K562 (cell line): ENCODE measurements around the gene FZD8. TPM values are rescaled to one million over a fixed set of nuclear protein-coding genes. Genes with fewer than 3 reads are reported as not detected.

Source experiments
- PHF8 ChIP-seq: fragments of 200-600 bp; sonication (generic); IDR thresholded peaks from 2 replicates; pipeline ENCODE4 v1.6.1; 2012; ENCODE audit warnings: mixed run types, mild to moderate bottlenecking, inconsistent platforms, low read length, moderate library complexity, borderline replicate concordance
- polyA plus RNA-seq, 8 experiments: library from polyadenylated mRNA; depleted of rRNA in 4 of 8; stranded (reverse) in 5 of 8; unstranded in 3 of 8; fragments of >200 nt; fragmentation: Nextera tagmentation in 2 of 8; fragmentation: Illumina TruSeq in 1 of 8; extraction: Ambion mirVana in 2 of 8; extraction: Trizol in 1 of 8; gene quantifications; 2 replicates each; pipeline versions ENCODE4 v1.2.1 to v1.2.3, GENCODE V29; 2011 to 2014; ENCODE audit warnings: inconsistent platforms in 1 of 8, missing spikeins in 1 of 8
- total RNA-seq, 7 experiments: library from RNA; depleted of rRNA in 6 of 7; stranded (reverse); fragments of >200 nt in 6 of 7; fragmentation: Illumina TruSeq in 2 of 7; extraction: Trizol in 2 of 7; gene quantifications; 2 replicates each; pipeline versions ENCODE4 v1.2.1 to v1.2.3, GENCODE V29; 2011 to 2021; ENCODE audit warnings: low replicate concordance in 1 of 7
- TF ChIP-seq, protein P1 (sequence below): fragments of 450-650 bp; IDR thresholded peaks from 2 replicates; pipeline ENCODE4 v1.6.1; 2017; ENCODE audit warnings: antibody characterized with exemption, mild to moderate bottlenecking
- TF ChIP-seq, protein P2 (sequence below): fragments of 250-450 bp; sonication (Bioruptor Pico); IDR thresholded peaks from 2 replicates; pipeline ENCODE4 v1.8.0; 2021; ENCODE audit warnings: mild to moderate bottlenecking, moderate library complexity

The FZD8 gene
- total and polyA plus RNA-seq, 9 of the 15 experiments (the other 6 are each of a cell fraction or from before 2014, with no cell fraction given), result 0.03 to 1.2 (median 0.16) TPM; not detected in 1

DNA sequence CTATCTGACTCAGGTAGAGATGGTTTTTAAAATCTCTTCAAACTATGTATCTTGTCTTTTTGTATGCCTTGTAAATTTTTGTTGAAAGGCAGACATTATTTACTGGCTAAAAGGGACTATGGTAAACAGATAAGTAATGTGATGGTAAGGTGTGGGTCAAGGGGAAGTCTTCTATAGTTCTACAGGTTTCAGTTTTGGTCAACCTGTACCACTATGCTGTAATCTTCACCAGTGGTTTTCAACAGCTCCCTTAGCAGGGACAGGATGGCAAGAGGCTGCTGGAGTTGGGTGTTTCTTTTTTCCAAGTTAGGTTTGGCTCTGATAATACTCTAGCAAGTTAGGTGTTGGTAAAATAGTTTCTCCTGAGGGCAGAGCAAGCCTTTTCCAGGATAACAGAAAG, 32.7 kb upstream of the FZD8 start (continued):
- TF ChIP-seq, protein P1, sequence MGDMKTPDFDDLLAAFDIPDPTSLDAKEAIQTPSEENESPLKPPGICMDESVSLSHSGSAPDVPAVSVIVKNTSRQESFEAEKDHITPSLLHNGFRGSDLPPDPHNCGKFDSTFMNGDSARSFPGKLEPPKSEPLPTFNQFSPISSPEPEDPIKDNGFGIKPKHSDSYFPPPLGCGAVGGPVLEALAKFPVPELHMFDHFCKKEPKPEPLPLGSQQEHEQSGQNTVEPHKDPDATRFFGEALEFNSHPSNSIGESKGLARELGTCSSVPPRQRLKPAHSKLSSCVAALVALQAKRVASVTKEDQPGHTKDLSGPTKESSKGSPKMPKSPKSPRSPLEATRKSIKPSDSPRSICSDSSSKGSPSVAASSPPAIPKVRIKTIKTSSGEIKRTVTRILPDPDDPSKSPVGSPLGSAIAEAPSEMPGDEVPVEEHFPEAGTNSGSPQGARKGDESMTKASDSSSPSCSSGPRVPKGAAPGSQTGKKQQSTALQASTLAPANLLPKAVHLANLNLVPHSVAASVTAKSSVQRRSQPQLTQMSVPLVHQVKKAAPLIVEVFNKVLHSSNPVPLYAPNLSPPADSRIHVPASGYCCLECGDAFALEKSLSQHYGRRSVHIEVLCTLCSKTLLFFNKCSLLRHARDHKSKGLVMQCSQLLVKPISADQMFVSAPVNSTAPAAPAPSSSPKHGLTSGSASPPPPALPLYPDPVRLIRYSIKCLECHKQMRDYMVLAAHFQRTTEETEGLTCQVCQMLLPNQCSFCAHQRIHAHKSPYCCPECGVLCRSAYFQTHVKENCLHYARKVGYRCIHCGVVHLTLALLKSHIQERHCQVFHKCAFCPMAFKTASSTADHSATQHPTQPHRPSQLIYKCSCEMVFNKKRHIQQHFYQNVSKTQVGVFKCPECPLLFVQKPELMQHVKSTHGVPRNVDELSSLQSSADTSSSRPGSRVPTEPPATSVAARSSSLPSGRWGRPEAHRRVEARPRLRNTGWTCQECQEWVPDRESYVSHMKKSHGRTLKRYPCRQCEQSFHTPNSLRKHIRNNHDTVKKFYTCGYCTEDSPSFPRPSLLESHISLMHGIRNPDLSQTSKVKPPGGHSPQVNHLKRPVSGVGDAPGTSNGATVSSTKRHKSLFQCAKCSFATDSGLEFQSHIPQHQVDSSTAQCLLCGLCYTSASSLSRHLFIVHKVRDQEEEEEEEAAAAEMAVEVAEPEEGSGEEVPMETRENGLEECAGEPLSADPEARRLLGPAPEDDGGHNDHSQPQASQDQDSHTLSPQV, result no peak
- TF ChIP-seq, protein P2, sequence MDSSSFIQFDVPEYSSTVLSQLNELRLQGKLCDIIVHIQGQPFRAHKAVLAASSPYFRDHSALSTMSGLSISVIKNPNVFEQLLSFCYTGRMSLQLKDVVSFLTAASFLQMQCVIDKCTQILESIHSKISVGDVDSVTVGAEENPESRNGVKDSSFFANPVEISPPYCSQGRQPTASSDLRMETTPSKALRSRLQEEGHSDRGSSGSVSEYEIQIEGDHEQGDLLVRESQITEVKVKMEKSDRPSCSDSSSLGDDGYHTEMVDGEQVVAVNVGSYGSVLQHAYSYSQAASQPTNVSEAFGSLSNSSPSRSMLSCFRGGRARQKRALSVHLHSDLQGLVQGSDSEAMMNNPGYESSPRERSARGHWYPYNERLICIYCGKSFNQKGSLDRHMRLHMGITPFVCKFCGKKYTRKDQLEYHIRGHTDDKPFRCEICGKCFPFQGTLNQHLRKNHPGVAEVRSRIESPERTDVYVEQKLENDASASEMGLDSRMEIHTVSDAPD, result no peak
- TF ChIP-seq PHF8, result no peak
